ENCODE measurements around the gene CPA2.

Gene CPA2

DNA sequence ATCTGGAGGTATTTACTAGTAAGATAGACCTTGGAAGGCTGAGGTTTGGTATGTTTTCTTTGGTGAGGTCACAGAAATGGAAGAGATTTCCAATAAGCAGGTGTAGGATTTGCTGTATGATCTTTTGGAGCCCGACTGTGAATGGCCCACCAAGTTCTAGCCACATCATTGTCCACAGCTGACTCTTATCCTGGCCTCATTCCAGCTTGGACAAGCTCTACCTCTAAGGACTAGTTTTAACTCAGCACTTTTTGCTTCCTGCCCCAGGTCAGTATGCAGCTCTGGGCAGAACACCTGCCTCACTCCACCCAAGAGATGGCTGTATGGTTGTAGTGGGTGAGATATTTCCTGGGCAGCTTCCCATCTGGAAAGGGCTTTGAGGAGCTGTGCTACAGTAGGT, 20.2 kb downstream of the CPA2 start:
- no peak for DNase-seq

DNA sequence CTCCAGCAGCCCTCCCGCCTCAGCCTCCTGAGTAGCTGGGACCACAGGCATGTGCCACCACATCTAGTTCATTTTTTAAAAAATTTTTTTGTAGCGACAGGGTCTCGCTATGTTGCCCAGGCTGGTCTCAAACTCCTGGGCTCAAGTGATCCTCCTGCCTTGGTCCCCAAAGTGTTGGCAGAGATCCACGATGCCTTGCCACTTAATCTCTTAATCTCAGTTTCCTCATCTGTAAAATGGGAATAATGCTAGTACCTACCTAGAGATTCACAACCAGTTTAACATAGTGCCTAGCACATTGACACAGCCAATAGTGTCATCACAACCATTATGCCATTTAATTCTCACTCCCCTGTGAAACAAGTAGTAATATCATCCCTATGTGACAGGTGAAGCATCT, 21.5 kb downstream of the CPA2 start:
- no peak for DNase-seq

GRCh38 chr7:130288829-130289228, 22.2 kb downstream of the CPA2 start:
- no peak for DNase-seq

DNA sequence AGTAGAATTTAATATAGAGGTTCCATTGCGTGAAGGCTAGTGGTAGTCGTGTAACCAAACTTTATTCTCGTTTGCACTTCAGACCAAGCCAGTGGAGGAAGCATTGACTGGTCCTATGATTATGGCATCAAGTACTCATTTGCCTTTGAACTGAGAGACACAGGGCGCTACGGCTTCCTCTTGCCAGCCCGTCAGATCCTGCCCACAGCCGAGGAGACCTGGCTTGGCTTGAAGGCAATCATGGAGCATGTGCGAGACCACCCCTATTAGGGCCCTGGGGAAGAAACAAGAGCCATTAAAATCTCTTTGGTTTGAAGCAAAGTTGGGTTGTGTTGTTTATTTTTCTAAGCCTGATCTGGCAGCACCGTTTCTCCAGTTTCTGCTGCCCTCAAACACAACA, 22.8 kb downstream of the CPA2 start:
- no peak for DNase-seq

DNA sequence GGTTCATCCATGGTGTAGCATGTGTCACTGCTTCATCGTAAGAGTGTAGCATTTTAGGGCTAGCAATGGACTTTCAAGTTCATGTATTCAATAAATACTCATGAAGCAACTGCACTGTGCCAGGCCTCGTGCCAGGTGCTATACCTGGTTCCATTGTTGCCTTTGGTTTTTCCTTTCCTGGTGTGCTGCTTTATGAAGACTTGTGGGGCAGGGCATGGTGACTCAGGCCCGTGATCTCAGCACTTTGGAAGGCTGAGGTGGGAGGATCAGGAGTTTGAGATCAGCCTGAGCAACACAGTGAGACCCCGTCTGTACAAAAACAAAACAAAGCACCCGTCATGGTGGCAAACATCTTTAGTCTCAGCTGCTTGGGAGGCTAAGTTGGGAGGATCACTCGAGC, 24.1 kb downstream of the CPA2 start:
- no peak for DNase-seq

DNA sequence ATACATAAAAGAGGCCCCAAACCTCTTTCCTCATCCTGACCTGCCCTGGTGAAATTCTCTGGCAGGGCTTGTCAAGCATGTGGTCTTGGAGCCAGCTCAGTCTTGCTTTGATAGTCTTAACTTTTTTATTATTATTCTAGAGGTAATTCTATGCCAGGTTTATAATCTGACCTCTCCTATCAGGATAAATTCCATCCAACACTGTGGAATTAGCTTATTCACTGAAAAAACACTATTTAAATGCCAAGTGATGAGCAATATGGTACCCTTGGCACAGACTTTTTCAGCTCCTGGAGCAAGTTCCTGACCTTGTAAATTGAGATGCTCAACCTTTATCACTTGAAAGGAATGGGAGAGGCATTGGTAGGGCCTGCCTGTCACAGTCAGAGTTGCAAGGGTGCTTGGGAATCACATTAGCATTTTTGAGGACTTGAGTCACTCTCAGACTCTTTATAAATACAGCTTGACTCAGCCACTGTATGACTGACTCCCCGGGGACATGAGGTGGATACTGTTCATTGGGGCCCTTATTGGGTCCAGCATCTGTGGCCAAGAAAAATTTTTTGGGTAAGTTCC, 26.1 kb downstream of the CPA2 start, which contains the start of gene CPA4:
Gene CPA4, plus strand, starts transcription at position 480 of the 576 bp plus-strand sequence. Its CDS starts 20 bp downstream, at position 500.
- DNase-seq: no peak

- DNase-seq: no peak
Measured at GRCh38 chr7:130293521-130293920, 26.9 kb downstream of the CPA2 start.

- DNase-seq: no peak
Measured at GRCh38 chr7:130294314-130294713, 27.7 kb downstream of the CPA2 start.

DNA sequence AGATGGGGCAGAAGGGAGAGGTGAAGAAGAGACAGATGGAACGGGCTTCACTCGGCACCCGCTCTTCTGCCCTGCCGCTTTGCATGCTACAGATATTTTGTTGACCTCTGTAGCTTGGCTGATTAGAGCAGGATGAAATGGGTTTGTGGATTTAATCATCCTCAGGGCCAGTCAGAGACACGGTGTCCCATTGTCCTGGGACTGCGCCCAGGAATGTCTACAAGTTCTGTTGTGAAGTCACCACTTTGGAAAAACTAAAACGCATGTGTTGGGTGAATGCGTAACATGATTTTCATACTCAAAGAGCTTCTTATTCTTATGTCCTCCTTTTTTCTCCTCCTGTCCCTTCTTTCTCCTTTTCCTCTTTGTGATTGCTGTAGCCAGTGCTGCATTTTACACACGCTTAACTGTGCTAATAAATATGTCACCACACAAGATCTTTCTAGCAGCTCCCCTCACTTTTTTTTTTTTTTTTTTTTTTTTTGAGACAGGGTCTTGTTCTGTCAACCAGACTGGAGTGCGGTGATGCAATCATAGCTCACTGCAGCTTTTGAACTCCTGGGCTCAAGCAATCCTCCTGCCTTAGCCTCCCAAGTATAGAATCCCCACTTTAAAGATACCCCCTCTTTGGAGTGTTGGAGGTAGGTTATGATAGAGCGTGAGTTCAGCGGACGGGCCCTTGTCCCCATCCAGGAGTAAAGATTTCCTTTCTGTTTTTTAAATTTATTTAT, 29.7 kb downstream of the CPA2 start:
- DNase-seq: no peak

- no peak for DNase-seq
Measured at GRCh38 chr7:130297628-130298543, 31.2 kb downstream of the CPA2 start.

GRCh38 chr7:130298544-130299326, 32.1 kb downstream of the CPA2 start:
- no peak for DNase-seq

DNA sequence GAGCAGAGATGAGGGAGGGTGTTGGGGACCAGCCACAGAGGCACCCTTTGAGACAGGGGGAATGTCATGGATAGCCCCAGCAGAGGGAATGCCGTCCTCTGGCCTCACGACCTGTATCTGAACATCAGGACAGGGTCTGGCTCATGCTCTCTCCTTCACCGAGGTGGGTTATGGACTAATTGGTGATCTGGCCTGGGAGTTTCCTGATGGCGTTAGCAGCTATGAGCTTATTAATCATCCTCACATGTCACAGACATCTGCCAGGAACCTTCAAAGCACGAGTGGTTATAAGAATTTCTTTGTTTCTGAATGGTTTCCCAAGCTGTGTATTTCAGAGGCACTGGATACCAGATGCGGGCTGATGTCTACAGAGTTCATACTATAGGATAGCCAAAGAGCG, 33.2 kb downstream of the CPA2 start:
- no peak for DNase-seq

GRCh38 chr7:130301501-130302020, 34.9 kb downstream of the CPA2 start:
- no peak for DNase-seq

GRCh38 chr7:130302649-130303048, 36.0 kb downstream of the CPA2 start:
- DNase-seq: no peak

DNA sequence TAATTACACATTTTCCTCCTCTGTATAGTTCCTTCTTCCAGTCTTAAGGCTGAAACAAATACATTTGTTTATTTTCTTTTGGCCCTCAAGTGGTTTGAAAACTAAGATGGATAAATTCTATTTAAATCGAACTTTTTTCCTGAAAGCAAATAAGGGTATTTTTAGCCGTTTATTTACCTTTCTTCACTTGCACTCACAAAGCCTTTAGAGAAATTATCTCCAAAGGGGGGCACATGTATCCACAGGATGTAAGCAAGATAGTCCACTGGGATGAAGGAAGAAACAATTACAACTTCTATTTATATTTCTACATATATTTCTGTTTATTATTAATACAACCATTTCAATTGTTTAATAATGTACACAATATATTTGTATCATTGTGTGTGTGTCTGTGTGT, 36.5 kb downstream of the CPA2 start:
- no peak for DNase-seq

- DNase-seq: no peak
Measured at GRCh38 chr7:130303551-130303950, 36.9 kb downstream of the CPA2 start.

DNA sequence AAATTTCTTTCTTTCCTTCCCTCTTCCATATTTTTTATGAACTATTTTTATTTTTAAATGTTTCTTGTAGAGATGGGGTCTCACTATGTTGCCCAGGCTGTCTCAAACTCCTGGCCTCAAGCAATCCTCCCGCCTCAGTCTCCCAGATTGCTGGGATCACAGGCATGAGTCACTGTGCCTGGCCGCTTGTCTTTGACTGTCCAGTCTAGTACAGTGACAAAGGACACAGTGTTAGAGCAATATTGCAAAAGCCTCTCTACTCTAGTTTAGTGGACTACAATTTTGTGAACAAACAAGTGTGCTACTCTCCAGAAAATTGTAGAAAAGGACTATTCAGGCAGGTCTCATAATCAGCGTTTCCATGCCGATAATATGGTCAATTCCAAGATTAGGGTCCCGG, 37.3 kb downstream of the CPA2 start:
- DNase-seq: no peak

- no peak for DNase-seq
Measured at GRCh38 chr7:130304878-130305277, 38.2 kb downstream of the CPA2 start.

GRCh38 chr7:130305433-130306042, 38.9 kb downstream of the CPA2 start:
- no peak for DNase-seq

DNA sequence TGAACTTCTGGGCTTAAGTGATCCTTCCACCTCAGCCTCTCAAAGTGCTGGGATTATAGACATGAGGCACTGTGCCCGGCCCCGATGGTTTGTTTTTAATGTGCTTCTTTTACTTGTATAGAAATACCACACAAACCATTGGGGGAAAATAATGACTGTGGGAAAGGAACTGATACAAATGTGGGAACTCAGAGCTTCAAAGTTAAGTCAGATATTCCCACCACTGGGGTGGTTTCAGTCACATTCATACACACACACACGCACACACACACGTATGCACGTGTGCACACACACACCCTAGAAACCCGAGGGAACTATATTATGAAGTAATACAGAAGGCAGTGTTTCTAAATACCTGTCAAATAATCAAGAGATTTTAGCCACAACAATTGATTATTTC, 43.3 kb downstream of the CPA2 start:
- DNase-seq: no peak

- no peak for DNase-seq
Measured at GRCh38 chr7:130314305-130314704, 47.6 kb downstream of the CPA2 start.

DNA sequence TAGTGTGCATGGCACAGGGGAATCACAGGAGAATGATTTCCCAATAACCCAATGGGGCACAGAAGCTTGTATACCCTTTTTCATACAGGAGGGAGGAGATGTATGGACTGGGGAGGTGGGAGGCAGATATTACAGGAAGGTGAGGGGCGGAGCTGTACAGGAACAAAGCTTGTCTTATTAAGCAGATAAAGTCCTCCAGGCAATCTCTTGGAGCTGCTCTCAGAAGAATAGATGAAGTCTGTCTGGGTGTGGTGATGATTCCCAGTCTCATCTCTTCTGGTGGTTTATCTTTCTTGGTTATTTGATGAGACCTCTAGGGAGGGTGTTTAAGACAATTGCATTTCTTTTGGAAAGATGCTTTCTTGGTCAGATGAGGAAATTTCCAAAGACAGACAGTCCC, 52.9 kb downstream of the CPA2 start:
- DNase-seq: no peak
